ENCODE results near the gene DISP2.

The DISP2 gene

GRCh38 chr15:40337597-40337996 is 20.4 kb upstream of the DISP2 start:
- Mint-ChIP-seq H3K9me3 (no peaks in the 10 kb centered on the region), H3K27me3 (ENCODE audit: low read depth, poor library complexity) (peaks cover 15% of the 10 kb centered on the region), H3K4me1 (peaks cover 50% of the 10 kb centered on the region), H3K4me3 (no peak overlapping the region), H3K27ac (no peak overlapping the region), H3K36me3 (ENCODE audit: low read depth) (no peaks in the 10 kb centered on the region)
- TF ChIP-seq, protein P1, sequence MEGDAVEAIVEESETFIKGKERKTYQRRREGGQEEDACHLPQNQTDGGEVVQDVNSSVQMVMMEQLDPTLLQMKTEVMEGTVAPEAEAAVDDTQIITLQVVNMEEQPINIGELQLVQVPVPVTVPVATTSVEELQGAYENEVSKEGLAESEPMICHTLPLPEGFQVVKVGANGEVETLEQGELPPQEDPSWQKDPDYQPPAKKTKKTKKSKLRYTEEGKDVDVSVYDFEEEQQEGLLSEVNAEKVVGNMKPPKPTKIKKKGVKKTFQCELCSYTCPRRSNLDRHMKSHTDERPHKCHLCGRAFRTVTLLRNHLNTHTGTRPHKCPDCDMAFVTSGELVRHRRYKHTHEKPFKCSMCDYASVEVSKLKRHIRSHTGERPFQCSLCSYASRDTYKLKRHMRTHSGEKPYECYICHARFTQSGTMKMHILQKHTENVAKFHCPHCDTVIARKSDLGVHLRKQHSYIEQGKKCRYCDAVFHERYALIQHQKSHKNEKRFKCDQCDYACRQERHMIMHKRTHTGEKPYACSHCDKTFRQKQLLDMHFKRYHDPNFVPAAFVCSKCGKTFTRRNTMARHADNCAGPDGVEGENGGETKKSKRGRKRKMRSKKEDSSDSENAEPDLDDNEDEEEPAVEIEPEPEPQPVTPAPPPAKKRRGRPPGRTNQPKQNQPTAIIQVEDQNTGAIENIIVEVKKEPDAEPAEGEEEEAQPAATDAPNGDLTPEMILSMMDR (IDR thresholded peaks at IDR 0.05) = no peak
- DNase-seq = no peak

GRCh38 chr15:40338041-40338657 is 19.9 kb upstream of the DISP2 start:
- Mint-ChIP-seq H3K27me3 (ENCODE audit: low read depth, poor library complexity) (peaks cover 15% of the 10 kb centered on the region), H3K4me3 (no peak overlapping the region), H3K36me3 (ENCODE audit: low read depth) (no peaks in the 10 kb centered on the region), H3K4me1 (peaks cover 53% of the 10 kb centered on the region), H3K27ac (no peak overlapping the region), H3K9me3 (no peaks in the 10 kb centered on the region)
- TF ChIP-seq, protein P1 (IDR thresholded peaks at IDR 0.05) = peak; percentile 94
- peak; percentile 89 for DNase-seq

GRCh38 chr15:40338921-40339620 is 18.9 kb upstream of the DISP2 start:
- Mint-ChIP-seq H3K36me3 (ENCODE audit: low read depth) (no peaks in the 10 kb centered on the region), H3K4me1 (peaks cover 53% of the 10 kb centered on the region), H3K27me3 (ENCODE audit: low read depth, poor library complexity) (peaks cover 15% of the 10 kb centered on the region), H3K4me3 (no peak overlapping the region), H3K27ac (no peak overlapping the region), H3K9me3 (no peaks in the 10 kb centered on the region)
- TF ChIP-seq, protein P1 (IDR thresholded peaks at IDR 0.05) = no peak
- DNase-seq = no peak

- H3K27ac Mint-ChIP-seq = peak overlapping the region; percentile 88
- no peak overlapping the region for H3K4me3 Mint-ChIP-seq
- no peak for DNase-seq
- H3K27me3 Mint-ChIP-seq (ENCODE audit: low read depth, poor library complexity) = peaks cover 15% of the 10 kb centered on the region
- H3K4me1 Mint-ChIP-seq = peaks cover 49% of the 10 kb centered on the region
- TF ChIP-seq, protein P1 (IDR thresholded peaks at IDR 0.05) = no peak
- no peaks in the 10 kb centered on the region for H3K36me3 Mint-ChIP-seq (ENCODE audit: low read depth)
- H3K9me3 Mint-ChIP-seq = no peaks in the 10 kb centered on the region
Observed at GRCh38 chr15:40339621-40339945, 18.4 kb upstream of the DISP2 start.

GRCh38 chr15:40340038-40340739 is 17.8 kb upstream of the DISP2 start:
- Mint-ChIP-seq H3K4me1 (peaks cover 49% of the 10 kb centered on the region), H3K27ac (peak overlapping the region; percentile 88)

More at GRCh38 chr15:40340038-40340739, 17.8 kb upstream of the DISP2 start:
- Mint-ChIP-seq H3K36me3 (ENCODE audit: low read depth) (no peaks in the 10 kb centered on the region), H3K27me3 (ENCODE audit: low read depth, poor library complexity) (peaks cover 15% of the 10 kb centered on the region), H3K4me3 (no peak overlapping the region), H3K9me3 (no peaks in the 10 kb centered on the region)
- peak; percentile 61 for DNase-seq
- TF ChIP-seq, protein P1 (IDR thresholded peaks at IDR 0.05) = no peak

All from nephron progenitor cell (in vitro differentiated cells).